B cell (primary cell): Measurements from ENCODE around the gene NINL. TPM values are rescaled to one million over a fixed set of nuclear protein-coding genes. Genes with fewer than 3 reads are reported as not detected.

Experiments
- ATAC-seq: fragments of 200-7000 bp; cut with Tn5 transposase; one replicate; pipeline ENCODE4 v1.10.0; 2021; ENCODE audit warnings: low read depth, mild to moderate bottlenecking, moderate number of reproducible peaks, moderate library complexity
- CTCF ChIA-PET: fragments of 350-600 bp; sonication (Branson Sonifier 250); formaldehyde crosslinking; loops from one replicate; lab custom pipeline; 2021; ENCODE audit warnings: antibody characterized with exemption, inconsistent platforms; lab: Charles Lee
- POLR2A ChIA-PET: fragments of 350-600 bp; sonication (Branson Sonifier 250); formaldehyde crosslinking; loops from one replicate; lab custom pipeline; 2021; ENCODE audit warnings: antibody characterized with exemption; lab: Charles Lee
- DNase-seq: peaks from one replicate; pipeline ENCODE4 v3.0.0; 2013
- H2AFZ ChIP-seq: 2 replicates; pipeline ENCODE4 v1.6.1; 2012; ENCODE audit warnings: mild to moderate bottlenecking, low read depth, low read length; ENCODE audit not compliant: insufficient read depth, poor library complexity, severe bottlenecking
- H3K27ac ChIP-seq, 2 donors: 1 replicate in 1 of 2; 2 replicates in 1 of 2; pipeline ENCODE4 v1.5.1; 2012 to 2013; ENCODE audit warnings: low read length in 2 of 2, mild to moderate bottlenecking in 2 of 2, moderate library complexity in 1 of 2
- H3K27me3 ChIP-seq, 4 experiments: fragments of 200-600 bp in 1 of 4; sonication (generic) in 1 of 4; replicated peaks in 1 of 4; 1 replicate in 2 of 4; 2 replicates in 2 of 4; pipeline versions ENCODE4 v1.6.1 to v1.7.0; 2013 to 2016; ENCODE audit warnings: low read length in 3 of 4, mild to moderate bottlenecking in 2 of 4, mixed read lengths in 1 of 4, moderate library complexity in 1 of 4; ENCODE audit not compliant: insufficient read depth in 4 of 4, control insufficient read depth in 3 of 4; ENCODE audit errors: control extremely low read depth in 1 of 4
- H3K36me3 ChIP-seq, 2 experiments: replicated peaks in 1 of 2; 1 replicate in 1 of 2; 2 replicates in 1 of 2; pipeline versions ENCODE4 v1.6.1 to v1.7.1; 2013; ENCODE audit warnings: low read length in 1 of 2; ENCODE audit not compliant: insufficient read depth in 2 of 2, control insufficient read depth in 1 of 2; ENCODE audit errors: control extremely low read depth in 1 of 2, extremely low read depth in 1 of 2
- H3K4me1 ChIP-seq, 2 donors: fragments of 200-600 bp in 1 of 2; sonication (generic) in 1 of 2; 1 replicate in 1 of 2; 2 replicates in 1 of 2; pipeline versions ENCODE4 v1.5.1 to v1.6.1; 2013 to 2017; ENCODE audit warnings: low read length in 2 of 2; ENCODE audit not compliant: control insufficient read depth in 2 of 2, insufficient read depth in 2 of 2
- H3K4me2 ChIP-seq: replicated peaks from 2 replicates; pipeline ENCODE3; 2012; ENCODE audit warnings: mild to moderate bottlenecking, low read depth, low read length; ENCODE audit not compliant: poor library complexity, severe bottlenecking
- H3K4me3 ChIP-seq, 5 experiments: fragments of 200-600 bp in 1 of 5; sonication (generic) in 1 of 5; 1 replicate in 3 of 5; 2 replicates in 2 of 5; pipeline versions ENCODE4 v1.5.1 to v1.7.0; 2011 to 2016; ENCODE audit warnings: low read length in 4 of 5, mild to moderate bottlenecking in 4 of 5, low read depth in 2 of 5, control low read depth in 1 of 5, moderate library complexity in 1 of 5; ENCODE audit not compliant: insufficient read depth in 1 of 5; ENCODE audit errors: control extremely low read depth in 1 of 5, extremely low read depth in 1 of 5
- H3K79me2 ChIP-seq: fragments of 200-600 bp; sonication (generic); one replicate; pipeline ENCODE4 v1.6.0; 2016; ENCODE audit warnings: low read length; ENCODE audit not compliant: control insufficient read depth, insufficient read depth
- H3K9ac ChIP-seq: fragments of 200-600 bp; sonication (generic); 2 replicates; pipeline ENCODE4 v1.6.1; 2017; ENCODE audit warnings: mild to moderate bottlenecking, low read length, moderate library complexity
- H3K9me3 ChIP-seq, 3 donors: one replicate each; pipeline versions ENCODE4 v1.6.1 to v1.7.1; 2013; ENCODE audit warnings: low read length in 2 of 3; ENCODE audit not compliant: control insufficient read depth in 2 of 3, insufficient read depth in 1 of 3; ENCODE audit errors: control extremely low read depth in 1 of 3
- H4K20me1 ChIP-seq: 2 replicates; pipeline ENCODE4 v1.6.0; 2012; ENCODE audit warnings: mild to moderate bottlenecking, low read length; ENCODE audit not compliant: insufficient read depth, control insufficient read depth, poor library complexity, severe bottlenecking
- H3K27ac Mint-ChIP-seq: one replicate; pipeline ENCODE4 v1.8.0; 2021; ENCODE audit warnings: mixed read lengths
- H3K27me3 Mint-ChIP-seq: one replicate; pipeline ENCODE4 v1.8.0; 2021; ENCODE audit warnings: mixed read lengths
- H3K4me1 Mint-ChIP-seq: one replicate; pipeline ENCODE4 v1.8.0; 2021; ENCODE audit warnings: mixed read lengths
- H3K4me3 Mint-ChIP-seq: one replicate; pipeline ENCODE4 v1.8.0; 2021; ENCODE audit warnings: mixed read lengths
- H3K9me3 Mint-ChIP-seq: one replicate; pipeline ENCODE4 v1.8.0; 2022; ENCODE audit warnings: mixed read lengths; ENCODE audit not compliant: insufficient read depth
- CTCF ChIP-seq: fragments of 200-600 bp; IDR thresholded peaks from one replicate; pipeline ENCODE4 v1.8.0; 2022; ENCODE audit warnings: antibody characterized with exemption, mild to moderate bottlenecking
- EZH2 ChIP-seq: IDR thresholded peaks from 2 replicates; pipeline ENCODE4 v1.6.1; 2012; ENCODE audit warnings: borderline replicate concordance, low read depth, mild to moderate bottlenecking, moderate library complexity, low read length; ENCODE audit not compliant: insufficient read depth, poor library complexity, severe bottlenecking
- WGBS: methylation state at CpG from one replicate; pipeline ENCODE4 v1.1.5; 2013; ENCODE audit warnings: missing lambda C conversion rate; ENCODE audit not compliant: insufficient coverage; 5-methylcytosine and 5-hydroxymethylcytosine counted together
- intact Hi-C: fragments of 100-400 bp; cut with micrococcal nuclease; formaldehyde crosslinking; loops from one replicate; pipeline ENCODE4 v1.10.0; 2022
- polyA plus RNA-seq: library from polyadenylated mRNA; depleted of rRNA; stranded (reverse); fragments of >200 nt; gene quantifications from 2 replicates; pipeline ENCODE4 v1.2.3, GENCODE V29; 2012
- total RNA-seq, 2 donors: library from RNA; stranded (reverse); fragments of 120-200 nt in 1 of 2; gene quantifications; 1 replicate in 1 of 2; 2 replicates in 1 of 2; pipeline versions ENCODE4 v1.2.3 to v1.2.4, GENCODE V29; 2013 to 2022

The NINL gene
- total and polyA plus RNA-seq, 2 donors (not counting 1 experiment from before 2014, with no cell fraction given), result 1.8 to 5.5 TPM

- POLR2A ChIA-PET, result no interaction called here
- ATAC-seq (no peak), DNase-seq (no peak)
- CTCF ChIA-PET, result no interaction called here
- H2AFZ ChIP-seq, result no peak overlapping the region
- TF ChIP-seq CTCF (no peak), EZH2 (no peak)
- no peak overlapping the region for H3K4me3 ChIP-seq
- H3K27me3 ChIP-seq, result no peaks in the 10 kb centered on the region
- intact Hi-C loops, result no loop called here
- Mint-ChIP-seq H3K27ac (no peak overlapping the region), H3K9me3 (no peaks in the 10 kb centered on the region), H3K4me3 (no peak overlapping the region), H3K27me3 (no peaks in the 10 kb centered on the region), H3K4me1 (no peaks in the 10 kb centered on the region)
- WGBS, result 87% methylated on average over 8 of the region's 13 CpGs
- H3K36me3 ChIP-seq, result no peaks in the 10 kb centered on the region
- H4K20me1 ChIP-seq, result no peaks in the 10 kb centered on the region
- H3K4me2 ChIP-seq, result no peak overlapping the region
- no peak overlapping the region for H3K9ac ChIP-seq
- no peak overlapping the region for H3K27ac ChIP-seq
- H3K9me3 ChIP-seq, result no peaks in the 10 kb centered on the region
- H3K4me1 ChIP-seq, result no peaks in the 10 kb centered on the region
- H3K79me2 ChIP-seq, result no peaks in the 10 kb centered on the region
Measured at GRCh38 chr20:25499031-25499430, 86.3 kb downstream of the NINL start.

- H3K4me1 ChIP-seq, result no peaks in the 10 kb centered on the region
- ChIA-PET CTCF (no interaction called here), POLR2A (no interaction called here)
- no peak overlapping the region for H3K27ac Mint-ChIP-seq
- no peaks in the 10 kb centered on the region for H3K79me2 ChIP-seq
- no peak overlapping the region for H3K4me3 ChIP-seq
- H3K27ac ChIP-seq, result no peak overlapping the region
- H3K9me3 ChIP-seq, result no peaks in the 10 kb centered on the region
- intact Hi-C loops, result no loop called here
- no peak overlapping the region for H3K4me3 Mint-ChIP-seq
- WGBS, result 91% methylated on average over 6 of the region's 6 CpGs
- ATAC-seq (no peak), DNase-seq (no peak)
- no peaks in the 10 kb centered on the region for H4K20me1 ChIP-seq
- H3K9me3 Mint-ChIP-seq, result no peaks in the 10 kb centered on the region
- TF ChIP-seq CTCF (no peak), EZH2 (no peak)
- no peak overlapping the region for H3K4me2 ChIP-seq
- H2AFZ ChIP-seq, result no peak overlapping the region
- no peaks in the 10 kb centered on the region for H3K4me1 Mint-ChIP-seq
- no peak overlapping the region for H3K9ac ChIP-seq
- H3K36me3 ChIP-seq, result no peaks in the 10 kb centered on the region
- no peaks in the 10 kb centered on the region for H3K27me3 ChIP-seq
- no peaks in the 10 kb centered on the region for H3K27me3 Mint-ChIP-seq
Measured at GRCh38 chr20:25498280-25498606, 87.1 kb downstream of the NINL start.
